Gastrocnemius medialis (tissue), 4 donors: Measurements from ENCODE around the gene RHOT2.

Experiments used
- CTCF ChIP-seq, 5 experiments: fragments of 450-650 bp in 3 of 5; fragments of 200-600 bp in 2 of 5; sonication (generic) in 2 of 5; IDR thresholded peaks in 4 of 5; conservative IDR thresholded peaks in 1 of 5; 1 replicate in 4 of 5; 2 replicates in 1 of 5; pipeline ENCODE4 v1.5.1; 2016 to 2019; ENCODE audit warnings: antibody characterized with exemption in 5 of 5, mild to moderate bottlenecking in 3 of 5, moderate library complexity in 3 of 5
- POLR2A ChIP-seq, 2 donors: fragments of 450-650 bp; IDR thresholded peaks; one replicate each; pipeline ENCODE4 v1.6.1; 2017; ENCODE audit warnings: antibody characterized with exemption in 2 of 2, mild to moderate bottlenecking in 2 of 2, moderate library complexity in 2 of 2

- TF ChIP-seq CTCF (IDR thresholded peaks at IDR 0.05 in 4 of 5, conservative IDR thresholded peaks at IDR 0.05 in 1 of 5) (no peak), POLR2A (IDR thresholded peaks at IDR 0.05) (no peak)
Observed at GRCh38 chr16:625117-625976, 42.6 kb upstream of the RHOT2 start.
